Left ventricle myocardium superior (tissue), 1 donor: Measurements from ENCODE around the gene TMX3. TPM values are rescaled to one million over a fixed set of nuclear protein-coding genes. Genes with fewer than 3 reads are reported as not detected.
A peak's percentile ranks its signal among the peaks of the same experiment; 100 is the strongest.

Experiments
- ATAC-seq: fragments of 200-7000 bp; cut with Tn5 transposase; one replicate; pipeline ENCODE4 v1.9.1; 2020; ENCODE audit warnings: mild to moderate bottlenecking, moderate library complexity
- DNase-seq: peaks from one replicate; pipeline ENCODE4 v3.0.0-alpha.2; 2020
- intact Hi-C: fragments of 100-400 bp; cut with micrococcal nuclease; formaldehyde crosslinking; loops from one replicate; pipeline ENCODE4 v1.11.0; 2022
- total RNA-seq: library from RNA; stranded (reverse); fragmentation: NEBNext Ultra II Directional; extraction: Animal tissue kit (Norgen Biotek cat#: 25700); gene quantifications from one replicate; pipeline ENCODE4 v1.2.1, GENCODE V29; 2021
- donor health status: DM: no; HTN: yes; CAD: no; lungs with severe emphysema.

TMX3 gene
- total RNA-seq, 1 donor from 2014 or later, result 25.7 TPM

- intact Hi-C loops, result loop anchor here (10.0 kb wide), 1 partner anchor 47 kb away; no protein-coding TSS in a partner anchor
- no peak for DNase-seq
- peak; percentile 49 for ATAC-seq
Measured at GRCh38 chr18:68721681-68722583, 7.0 kb upstream of the TMX3 start.

- intact Hi-C loops, result no loop called here
- ATAC-seq, result peak; percentile 24
- DNase-seq, result no peak
Measured at GRCh38 chr18:68714366-68714711, 569 bp downstream of the TMX3 start.

- intact Hi-C loops, result no loop called here
- DNase-seq (no peak), ATAC-seq (no peak)
Measured at GRCh38 chr18:68713796-68714195, 1.1 kb downstream of the TMX3 start.

GRCh38 chr18:68713131-68713530 lies 1.8 kb downstream of the TMX3 start:
- intact Hi-C loops, result no loop called here
- DNase-seq (no peak), ATAC-seq (no peak)

GRCh38 chr18:68707646-68708045 lies 7.3 kb downstream of the TMX3 start:
- ATAC-seq, result no peak
- intact Hi-C loops, result no loop called here
- DNase-seq, result no peak

- DNase-seq (no peak), ATAC-seq (no peak)
- intact Hi-C loops, result no loop called here
Measured at GRCh38 chr18:68705119-68705518, 9.8 kb downstream of the TMX3 start.

- DNase-seq (no peak), ATAC-seq (no peak)
- intact Hi-C loops, result no loop called here
Measured at GRCh38 chr18:68703326-68703725, 11.6 kb downstream of the TMX3 start.

GRCh38 chr18:68701353-68701752 lies 13.6 kb downstream of the TMX3 start:
- DNase-seq, result no peak
- no peak for ATAC-seq
- intact Hi-C loops, result no loop called here

- no peak for ATAC-seq
- intact Hi-C loops, result no loop called here
Measured at GRCh38 chr18:68699043-68699442, 15.9 kb downstream of the TMX3 start.

GRCh38 chr18:68696937-68697336 lies 18.0 kb downstream of the TMX3 start:
- intact Hi-C loops, result no loop called here
- DNase-seq, result no peak
- no peak for ATAC-seq

More at GRCh38 chr18:68699043-68699442, 15.9 kb downstream of the TMX3 start:
- DNase-seq, result no peak

- DNase-seq (peak; percentile 36), ATAC-seq (peak; percentile 24)
- intact Hi-C loops, result no loop called here
Measured at GRCh38 chr18:68694316-68694715, 20.6 kb downstream of the TMX3 start.

GRCh38 chr18:68693091-68693815 lies 21.7 kb downstream of the TMX3 start:
- ATAC-seq, result no peak
- intact Hi-C loops, result no loop called here
- no peak for DNase-seq

- ATAC-seq (peak; percentile 51), DNase-seq (no peak)
- intact Hi-C loops, result loop anchor here (10.0 kb wide), 1 partner anchor 45 kb away; no protein-coding TSS in a partner anchor
Measured at GRCh38 chr18:68679528-68679927, 35.4 kb downstream of the TMX3 start.

- ATAC-seq, result no peak
- intact Hi-C loops, result loop anchor here (10.0 kb wide), 1 partner anchor 48 kb away; no protein-coding TSS in a partner anchor
- no peak for DNase-seq
Measured at GRCh38 chr18:68676913-68677312, 38.0 kb downstream of the TMX3 start.

- ATAC-seq (no peak), DNase-seq (no peak)
- intact Hi-C loops, result no loop called here
Measured at GRCh38 chr18:68667121-68667520, 47.8 kb downstream of the TMX3 start.

- no peak for DNase-seq
- peak; percentile 53 for ATAC-seq
- intact Hi-C loops, result no loop called here
Measured at GRCh38 chr18:68666381-68666780, 48.5 kb downstream of the TMX3 start.

GRCh38 chr18:68665628-68666027 lies 49.3 kb downstream of the TMX3 start:
- DNase-seq (no peak), ATAC-seq (no peak)
- intact Hi-C loops, result no loop called here

- intact Hi-C loops, result no loop called here
Measured at GRCh38 chr18:68662754-68663153, 52.2 kb downstream of the TMX3 start.

GRCh38 chr18:68660354-68661183 lies 54.3 kb downstream of the TMX3 start:
- no peak for DNase-seq
- intact Hi-C loops, result loop anchor here (2.0 kb wide), 1 partner anchor 1442 kb away; no protein-coding TSS in a partner anchor
- ATAC-seq, result no peak

More at GRCh38 chr18:68662754-68663153, 52.2 kb downstream of the TMX3 start:
- ATAC-seq (no peak), DNase-seq (no peak)
